ENCODE measurements around the gene RNF130.
"Not testable (repeated sequence)": the region's sequence is repeated elsewhere in the genome, so short reads cannot be mapped to it uniquely, and the experiment has no call there.

Gene RNF130

DNA sequence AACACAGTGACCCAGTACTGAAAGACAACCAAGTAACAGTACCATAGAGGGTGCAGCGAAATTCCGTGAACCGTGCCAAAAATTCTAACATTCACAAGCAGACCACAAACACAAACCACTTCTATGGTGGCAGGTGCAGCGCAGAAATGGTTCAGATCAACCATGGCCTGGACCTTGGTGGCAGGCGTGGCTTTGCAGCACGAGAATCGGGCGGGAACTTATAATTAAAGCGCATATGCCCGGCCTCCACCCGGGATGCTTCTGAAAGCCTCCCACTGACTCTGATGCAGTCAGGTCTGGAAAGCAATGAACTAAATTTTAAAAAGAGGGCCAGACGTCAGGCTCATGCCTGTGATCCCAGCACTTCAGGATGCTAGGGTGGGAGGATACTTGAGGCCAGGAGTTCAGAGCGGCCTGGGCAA, 95.8 kb downstream of the RNF130 start:
- no peaks in the 10 kb centered on the region for H3K27me3 Mint-ChIP-seq
- H3K4me1 Mint-ChIP-seq, result peaks cover 4% of the 10 kb centered on the region
- H3K4me3 Mint-ChIP-seq, result no peak overlapping the region
- DNase-seq (ENCODE audit: low spot score in 2 of 2), result no peak
- no peaks in the 10 kb centered on the region for H3K9me3 Mint-ChIP-seq
- no peak for ATAC-seq (replicated peaks; ENCODE audit: extremely low read depth, poor library complexity, severe bottlenecking)
- peaks cover 7% of the 10 kb centered on the region for H3K36me3 Mint-ChIP-seq (ENCODE audit: insufficient read depth)
- H3K27ac Mint-ChIP-seq (ENCODE audit: low read depth), result no peak overlapping the region

DNA sequence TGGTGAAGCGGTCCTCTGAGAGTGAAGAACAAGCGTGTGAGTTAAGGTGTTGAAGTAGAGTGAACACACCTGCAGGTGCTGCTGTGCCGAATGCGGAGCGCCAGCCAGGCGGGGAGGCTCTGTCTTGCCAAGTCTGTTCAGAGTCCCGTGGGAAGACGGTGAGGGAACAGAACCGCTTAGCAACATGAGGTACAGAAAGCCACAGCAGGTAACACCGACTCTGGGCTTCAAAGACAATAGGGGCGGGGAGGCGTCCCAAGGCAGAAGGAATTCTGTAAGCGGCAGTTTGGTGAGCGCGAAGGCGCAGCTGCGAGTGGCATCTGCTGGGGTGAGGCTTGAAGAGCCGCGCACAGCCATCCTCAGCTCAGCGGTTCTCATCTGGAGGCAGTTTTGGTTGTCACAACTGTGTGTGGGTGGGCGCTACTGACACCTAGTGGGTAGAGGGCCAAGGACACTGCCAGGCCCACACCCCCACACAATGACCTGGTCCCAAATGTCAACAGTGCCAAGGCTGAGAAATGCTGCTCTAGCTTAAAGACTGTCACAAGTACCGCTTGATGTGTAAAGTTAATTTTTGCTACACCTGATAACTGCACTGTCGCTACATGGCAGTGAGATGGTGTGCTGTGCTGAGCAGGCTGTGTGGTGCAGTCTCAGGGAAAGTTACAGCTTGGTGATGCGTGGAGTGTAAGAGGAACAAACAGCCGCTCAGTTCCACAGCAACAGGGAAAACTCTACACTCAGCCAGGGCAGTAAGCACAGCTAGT, 96.4 kb downstream of the RNF130 start:
- Mint-ChIP-seq H3K27ac (ENCODE audit: low read depth) (no peak overlapping the region), H3K36me3 (ENCODE audit: insufficient read depth) (peaks cover 6% of the 10 kb centered on the region), H3K4me1 (peaks cover 4% of the 10 kb centered on the region), H3K9me3 (no peaks in the 10 kb centered on the region), H3K27me3 (no peaks in the 10 kb centered on the region), H3K4me3 (no peak overlapping the region)
- ATAC-seq (replicated peaks; ENCODE audit: extremely low read depth, poor library complexity, severe bottlenecking) (no peak), DNase-seq (ENCODE audit: low spot score in 2 of 2) (no peak)

DNA sequence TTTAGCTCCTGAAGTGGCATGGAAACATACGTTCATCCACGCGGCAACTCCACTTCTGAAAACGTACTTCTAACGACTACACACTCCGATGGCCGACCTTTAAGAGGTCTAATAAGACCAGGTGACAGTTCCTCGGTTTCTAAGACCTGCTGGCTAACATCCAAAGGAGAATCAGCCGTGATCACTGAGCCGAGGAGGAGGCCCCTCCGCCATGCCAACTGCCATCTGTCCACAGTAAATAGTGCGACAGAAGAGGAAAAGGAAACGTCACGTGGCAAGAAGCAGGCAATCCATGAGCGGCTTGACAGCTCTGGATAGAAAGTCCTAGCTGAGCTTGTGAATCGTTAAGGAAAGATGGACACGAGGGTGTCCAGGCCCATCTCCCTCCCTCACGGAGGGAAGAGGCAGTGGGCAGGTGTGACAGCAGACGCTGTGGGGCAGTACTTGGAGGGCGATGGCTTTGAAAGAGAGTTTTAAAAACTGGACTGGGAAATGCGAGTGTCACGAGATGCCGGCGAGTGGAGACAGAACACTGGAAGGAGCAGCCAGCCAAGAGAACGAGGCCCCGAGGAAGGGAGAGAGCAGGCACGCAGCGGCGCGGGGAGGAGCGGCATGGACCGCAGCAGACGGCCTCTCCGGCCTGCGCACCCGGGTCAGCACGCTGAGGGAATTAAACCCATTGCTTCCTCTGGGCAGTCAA, 97.2 kb downstream of the RNF130 start:
- DNase-seq (ENCODE audit: low spot score in 2 of 2) (no peak), ATAC-seq (replicated peaks; ENCODE audit: extremely low read depth, poor library complexity, severe bottlenecking) (no peak)
- H3K27me3 Mint-ChIP-seq, result no peaks in the 10 kb centered on the region
- H3K27ac Mint-ChIP-seq (ENCODE audit: low read depth), result no peak overlapping the region
- peaks cover 4% of the 10 kb centered on the region for H3K4me1 Mint-ChIP-seq
- H3K4me3 Mint-ChIP-seq, result no peak overlapping the region
- H3K9me3 Mint-ChIP-seq, result no peaks in the 10 kb centered on the region
- peaks cover 6% of the 10 kb centered on the region for H3K36me3 Mint-ChIP-seq (ENCODE audit: insufficient read depth)

DNA sequence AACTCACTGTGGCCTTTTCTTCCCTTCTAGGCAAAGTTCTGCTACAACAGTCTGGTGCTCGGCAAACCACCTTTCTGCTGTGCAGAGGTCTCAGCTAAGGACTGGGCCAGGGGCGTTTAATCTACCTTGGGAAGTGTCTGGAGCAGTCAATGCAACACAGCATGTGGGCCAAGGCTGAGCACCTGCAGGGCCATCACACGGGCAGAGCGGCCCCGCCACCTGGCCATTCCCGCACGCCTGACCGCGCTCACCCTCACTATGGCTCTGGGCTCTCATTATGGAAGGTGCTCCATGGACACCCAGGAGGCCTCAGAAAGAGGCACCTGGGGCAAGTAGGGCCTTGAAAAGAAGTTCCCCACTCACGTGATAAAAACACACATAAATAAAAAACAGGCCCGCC, 98.2 kb downstream of the RNF130 start:
- H3K9me3 Mint-ChIP-seq, result no peaks in the 10 kb centered on the region
- H3K4me3 Mint-ChIP-seq, result no peak overlapping the region
- H3K27ac Mint-ChIP-seq (ENCODE audit: low read depth), result no peak overlapping the region
- no peaks in the 10 kb centered on the region for H3K27me3 Mint-ChIP-seq
- peaks cover 4% of the 10 kb centered on the region for H3K4me1 Mint-ChIP-seq
- ATAC-seq (replicated peaks; ENCODE audit: extremely low read depth, poor library complexity, severe bottlenecking), result no peak
- DNase-seq (ENCODE audit: low spot score in 2 of 2), result no peak
- H3K36me3 Mint-ChIP-seq (ENCODE audit: insufficient read depth), result peaks cover 6% of the 10 kb centered on the region

DNA sequence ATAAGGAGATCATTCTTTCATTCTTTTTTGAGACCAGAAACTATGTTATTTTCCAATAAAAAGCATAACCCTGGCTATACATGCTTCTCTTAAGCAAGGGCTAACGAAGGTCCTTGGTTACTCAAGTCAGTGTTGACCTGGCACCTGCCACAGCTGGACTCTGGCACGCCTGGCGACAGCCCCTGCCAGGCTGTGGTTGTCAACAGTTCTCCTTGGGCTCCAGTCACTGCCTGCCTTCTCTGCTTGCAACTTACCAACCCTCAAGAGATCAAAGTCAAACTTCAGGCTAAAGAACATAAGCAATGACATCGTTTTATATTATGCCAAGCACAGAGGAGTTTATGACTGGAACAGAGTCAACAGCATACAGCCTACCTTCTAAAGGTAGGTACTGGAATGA, 102.4 kb downstream of the RNF130 start:
- ATAC-seq (replicated peaks; ENCODE audit: extremely low read depth, poor library complexity, severe bottlenecking), result no peak
- Mint-ChIP-seq H3K27ac (ENCODE audit: low read depth) (no peak overlapping the region), H3K9me3 (no peaks in the 10 kb centered on the region), H3K4me1 (peaks cover 4% of the 10 kb centered on the region), H3K4me3 (no peak overlapping the region), H3K27me3 (no peaks in the 10 kb centered on the region), H3K36me3 (ENCODE audit: insufficient read depth) (peaks cover 3% of the 10 kb centered on the region)
- no peak for DNase-seq (ENCODE audit: low spot score in 2 of 2)

DNA sequence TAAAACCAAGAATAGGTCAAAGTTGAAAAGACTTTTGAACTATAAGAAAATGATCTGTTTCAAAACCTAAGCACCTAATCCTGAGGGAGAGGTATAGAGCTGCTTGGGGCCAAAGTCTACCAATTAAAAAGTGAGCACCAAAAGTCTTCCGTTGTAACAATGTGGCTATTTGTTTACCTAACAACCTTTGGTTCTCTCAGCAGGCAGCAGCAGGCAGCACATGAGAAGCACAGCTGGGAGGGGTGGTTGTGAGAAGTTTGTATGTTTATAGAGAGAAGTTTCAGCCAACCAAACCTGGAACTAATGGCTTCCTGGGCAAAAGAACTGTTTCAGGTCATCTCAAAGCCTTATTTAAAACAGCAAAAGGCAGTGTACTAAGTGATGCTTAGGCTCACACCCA, 104.1 kb downstream of the RNF130 start:
- H3K4me3 Mint-ChIP-seq, result no peak overlapping the region
- DNase-seq (ENCODE audit: low spot score in 2 of 2) (no peak), ATAC-seq (replicated peaks; ENCODE audit: extremely low read depth, poor library complexity, severe bottlenecking) (no peak)
- no peaks in the 10 kb centered on the region for H3K27me3 Mint-ChIP-seq
- H3K36me3 Mint-ChIP-seq (ENCODE audit: insufficient read depth), result peaks cover 5% of the 10 kb centered on the region
- no peaks in the 10 kb centered on the region for H3K4me1 Mint-ChIP-seq
- H3K27ac Mint-ChIP-seq (ENCODE audit: low read depth), result no peak overlapping the region
- H3K9me3 Mint-ChIP-seq, result no peaks in the 10 kb centered on the region

DNA sequence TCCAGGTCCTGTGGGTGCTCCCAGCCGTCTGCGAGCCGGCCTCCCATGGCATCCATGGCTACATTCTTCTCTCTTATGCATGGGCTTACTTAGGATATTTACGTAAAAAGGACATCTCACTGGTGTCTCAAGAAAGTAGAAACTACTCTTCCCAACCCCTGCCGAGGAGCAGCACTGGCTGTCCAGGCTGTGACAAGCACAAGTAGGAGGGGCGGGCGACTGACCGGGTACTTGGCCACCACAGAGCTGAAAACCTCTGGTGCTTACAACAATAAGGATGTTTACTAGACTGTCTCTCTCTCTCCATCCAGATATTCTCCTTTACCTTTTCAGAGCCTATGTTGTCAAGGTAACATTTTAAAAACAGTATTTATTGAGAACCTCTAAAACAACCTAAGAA, 107.5 kb downstream of the RNF130 start:
- Mint-ChIP-seq H3K27me3 (no peaks in the 10 kb centered on the region), H3K4me1 (no peaks in the 10 kb centered on the region), H3K36me3 (ENCODE audit: insufficient read depth) (peaks cover 7% of the 10 kb centered on the region), H3K9me3 (no peaks in the 10 kb centered on the region), H3K4me3 (no peak overlapping the region), H3K27ac (ENCODE audit: low read depth) (no peak overlapping the region)
- no peak for ATAC-seq (replicated peaks; ENCODE audit: extremely low read depth, poor library complexity, severe bottlenecking)
- DNase-seq (ENCODE audit: low spot score in 2 of 2), result no peak

DNA sequence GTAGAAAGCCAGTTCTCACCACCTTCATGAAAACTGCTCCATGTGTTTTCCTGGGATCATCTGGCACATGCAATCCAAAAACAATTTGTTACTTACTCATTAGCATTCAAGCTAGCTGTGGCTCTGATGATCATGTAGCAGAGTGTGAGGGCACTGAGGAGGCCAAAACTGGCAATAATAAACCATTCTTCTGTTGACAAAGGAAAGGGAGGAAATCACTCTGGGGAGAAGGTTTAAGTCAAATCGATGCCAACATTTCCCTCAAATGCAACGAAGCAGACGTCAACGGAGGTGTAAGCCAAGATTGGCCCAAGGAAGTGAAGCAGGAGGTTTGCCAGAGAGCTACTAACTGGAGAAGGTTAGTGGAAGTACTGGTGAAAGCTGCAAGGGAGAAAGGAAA, 108.2 kb downstream of the RNF130 start:
- H3K27me3 Mint-ChIP-seq, result no peaks in the 10 kb centered on the region
- no peaks in the 10 kb centered on the region for H3K4me1 Mint-ChIP-seq
- no peak overlapping the region for H3K4me3 Mint-ChIP-seq
- H3K36me3 Mint-ChIP-seq (ENCODE audit: insufficient read depth), result peaks cover 7% of the 10 kb centered on the region
- ATAC-seq (replicated peaks; ENCODE audit: extremely low read depth, poor library complexity, severe bottlenecking) (no peak), DNase-seq (ENCODE audit: low spot score in 2 of 2) (no peak)
- H3K27ac Mint-ChIP-seq (ENCODE audit: low read depth), result no peak overlapping the region
- no peaks in the 10 kb centered on the region for H3K9me3 Mint-ChIP-seq

DNA sequence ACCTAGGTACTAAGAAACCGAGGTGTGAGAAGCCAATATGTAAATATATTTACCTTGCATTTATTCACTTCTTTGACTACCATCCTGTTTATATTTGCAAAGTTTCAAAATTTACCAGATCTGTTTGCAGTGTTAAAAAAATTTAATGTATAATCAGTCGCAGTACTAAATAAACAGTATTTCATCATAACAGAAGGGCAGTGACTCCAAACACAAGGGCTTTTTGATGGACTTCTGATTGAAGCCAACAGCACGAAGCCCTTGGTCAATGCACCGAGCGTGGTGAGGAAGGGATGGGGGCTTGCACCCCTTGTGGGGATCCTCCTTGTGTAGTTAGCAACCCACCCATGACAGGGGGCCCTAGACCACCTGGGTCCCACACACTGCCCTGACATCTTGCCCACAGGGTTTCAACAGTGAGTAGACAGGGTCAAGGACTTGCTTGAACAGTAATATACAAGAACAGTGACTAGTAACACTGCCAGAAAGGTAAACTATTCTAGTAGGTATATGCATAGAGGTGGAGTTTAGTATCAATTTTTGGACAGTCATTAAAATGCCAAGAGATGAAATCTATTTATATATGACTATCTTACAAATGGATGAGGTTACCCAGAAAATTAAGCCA, 111.2 kb downstream of the RNF130 start:
- Mint-ChIP-seq H3K36me3 (ENCODE audit: insufficient read depth) (peaks cover 4% of the 10 kb centered on the region), H3K4me3 (no peak overlapping the region), H3K27ac (ENCODE audit: low read depth) (no peak overlapping the region), H3K4me1 (no peaks in the 10 kb centered on the region), H3K9me3 (no peaks in the 10 kb centered on the region), H3K27me3 (no peaks in the 10 kb centered on the region)
- DNase-seq (ENCODE audit: low spot score in 2 of 2) (no peak), ATAC-seq (replicated peaks; ENCODE audit: extremely low read depth, poor library complexity, severe bottlenecking) (no peak)

DNA sequence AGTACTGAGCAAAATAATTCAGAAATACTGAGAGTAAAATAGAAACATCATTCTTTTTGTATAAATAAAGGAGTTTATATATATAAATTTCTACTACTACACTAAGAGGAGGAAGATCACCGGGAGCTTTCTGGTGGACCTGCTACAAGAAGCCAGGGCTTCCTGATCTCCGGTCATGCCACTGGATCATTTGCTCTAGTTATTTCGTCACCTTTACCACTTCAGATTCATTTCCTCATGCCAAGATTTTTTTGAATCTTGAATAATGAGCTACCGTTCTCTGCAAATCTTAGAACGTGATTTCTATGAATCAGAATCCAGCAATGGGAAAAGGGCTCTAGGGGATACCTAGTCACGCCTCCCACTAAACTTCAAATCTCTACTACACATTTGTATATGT, 111.9 kb downstream of the RNF130 start:
- DNase-seq (ENCODE audit: low spot score in 2 of 2) (no peak), ATAC-seq (replicated peaks; ENCODE audit: extremely low read depth, poor library complexity, severe bottlenecking) (no peak)
- H3K4me3 Mint-ChIP-seq, result no peak overlapping the region
- H3K9me3 Mint-ChIP-seq, result no peaks in the 10 kb centered on the region
- H3K27ac Mint-ChIP-seq (ENCODE audit: low read depth), result no peak overlapping the region
- no peaks in the 10 kb centered on the region for H3K27me3 Mint-ChIP-seq
- peaks cover 4% of the 10 kb centered on the region for H3K36me3 Mint-ChIP-seq (ENCODE audit: insufficient read depth)
- no peaks in the 10 kb centered on the region for H3K4me1 Mint-ChIP-seq

DNA sequence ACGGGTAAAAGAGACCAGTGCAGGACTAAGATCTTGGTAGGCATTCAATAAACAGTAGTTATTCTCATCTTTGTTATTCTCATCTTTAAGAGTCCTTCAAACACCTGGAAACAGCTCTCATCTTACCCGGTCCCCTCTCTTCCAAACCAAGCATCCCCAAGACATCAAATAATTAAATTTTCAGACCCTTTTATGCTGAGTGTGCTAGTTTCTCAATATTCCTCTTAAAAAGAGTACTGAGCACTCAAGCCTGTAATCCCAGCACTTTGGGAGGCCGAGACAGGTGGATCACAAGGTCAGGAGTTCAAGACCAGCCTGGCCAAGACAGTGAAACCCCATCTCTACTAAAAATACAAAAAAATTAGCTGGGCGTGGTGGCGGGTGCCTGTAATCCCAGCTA, 112.4 kb downstream of the RNF130 start:
- H3K4me3 Mint-ChIP-seq; DNase-seq (ENCODE audit: low spot score in 2 of 2); H3K36me3 Mint-ChIP-seq (ENCODE audit: insufficient read depth); H3K27ac Mint-ChIP-seq (ENCODE audit: low read depth); ATAC-seq (replicated peaks; ENCODE audit: extremely low read depth, poor library complexity, severe bottlenecking); H3K4me1 Mint-ChIP-seq; H3K27me3 Mint-ChIP-seq; H3K9me3 Mint-ChIP-seq: not testable (repeated sequence)

DNA sequence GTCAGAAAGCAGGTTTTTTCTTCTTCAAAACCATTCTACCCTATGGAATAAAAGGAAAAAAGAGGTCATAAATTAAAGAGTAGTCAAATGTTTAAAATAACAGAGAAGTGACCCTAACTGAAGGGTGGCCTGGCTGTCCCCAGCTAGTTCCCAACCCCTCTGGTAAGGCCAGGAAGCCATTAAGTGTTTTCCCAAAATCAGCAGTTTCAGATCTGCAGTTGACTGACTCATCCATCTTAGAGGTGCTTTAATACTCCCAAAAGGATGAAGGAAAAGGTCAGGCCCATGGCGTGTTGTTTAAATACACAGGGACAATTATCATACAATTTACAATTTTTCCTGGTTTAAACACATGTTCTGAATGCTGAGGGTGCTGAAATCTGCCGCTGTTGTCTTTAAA, 115.9 kb downstream of the RNF130 start:
- no peak for DNase-seq (ENCODE audit: low spot score in 2 of 2)
- Mint-ChIP-seq H3K36me3 (ENCODE audit: insufficient read depth) (peaks cover 4% of the 10 kb centered on the region), H3K4me1 (no peaks in the 10 kb centered on the region)

DNA sequence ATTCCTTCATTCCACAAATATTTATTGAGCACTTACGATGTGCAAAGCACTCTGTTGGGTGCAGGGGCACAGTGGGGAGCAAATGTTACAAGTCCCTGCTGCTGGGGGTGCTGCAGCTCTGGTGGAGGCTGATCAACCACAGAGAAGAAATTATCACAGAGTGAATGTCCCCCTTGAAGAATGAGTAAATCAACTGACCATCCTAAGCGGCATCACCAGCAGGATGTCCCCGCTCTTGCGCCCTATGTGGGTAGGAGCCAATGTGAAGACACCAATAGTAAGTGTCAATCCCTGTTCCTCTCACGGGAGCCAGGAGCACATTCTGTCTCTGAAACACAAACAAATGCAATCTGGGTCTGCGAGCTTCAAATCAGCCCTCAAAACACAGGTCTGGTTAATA, 116.5 kb downstream of the RNF130 start:
- no peak for DNase-seq (ENCODE audit: low spot score in 2 of 2)
- Mint-ChIP-seq H3K27ac (ENCODE audit: low read depth) (no peak overlapping the region), H3K27me3 (no peaks in the 10 kb centered on the region), H3K4me3 (no peak overlapping the region), H3K4me1 (no peaks in the 10 kb centered on the region), H3K9me3 (no peaks in the 10 kb centered on the region), H3K36me3 (ENCODE audit: insufficient read depth) (peaks cover 4% of the 10 kb centered on the region)
- ATAC-seq (replicated peaks; ENCODE audit: extremely low read depth, poor library complexity, severe bottlenecking), result no peak

More for the DNA sequence above, 115.9 kb downstream of the RNF130 start:
- no peaks in the 10 kb centered on the region for H3K9me3 Mint-ChIP-seq
- H3K27ac Mint-ChIP-seq (ENCODE audit: low read depth), result no peak overlapping the region
- no peaks in the 10 kb centered on the region for H3K27me3 Mint-ChIP-seq
- no peak for ATAC-seq (replicated peaks; ENCODE audit: extremely low read depth, poor library complexity, severe bottlenecking)
- H3K4me3 Mint-ChIP-seq, result no peak overlapping the region

All from central memory CD8-positive, alpha-beta T cell (primary cell).